Left ventricle myocardium inferior (tissue), 1 donor: ENCODE results near the gene PCBP3. TPM values are rescaled to one million over a fixed set of nuclear protein-coding genes. Genes with fewer than 3 reads are reported as not detected.

Experiments used
- DNase-seq: peaks from one replicate; pipeline ENCODE4 v3.0.0-alpha.2; 2020
- H3K27ac ChIP-seq: fragments of 200-600 bp; replicated peaks from 2 replicates; pipeline ENCODE4 v1.8.0; 2021
- H3K27me3 ChIP-seq: fragments of 200-600 bp; 2 replicates; pipeline ENCODE4 v1.8.0; 2021; ENCODE audit warnings: low read depth
- H3K36me3 ChIP-seq: fragments of 200-600 bp; 2 replicates; pipeline ENCODE4 v1.8.0; 2021
- H3K4me1 ChIP-seq: fragments of 200-600 bp; 2 replicates; pipeline ENCODE4 v1.8.0; 2021
- H3K4me3 ChIP-seq: fragments of 200-600 bp; 2 replicates; pipeline ENCODE4 v1.8.0; 2021; ENCODE audit warnings: mild to moderate bottlenecking, moderate library complexity
- H3K9me3 ChIP-seq: fragments of 200-600 bp; replicated peaks from 2 replicates; pipeline ENCODE4 v1.8.0; 2021
- intact Hi-C: fragments of 100-400 bp; cut with micrococcal nuclease; formaldehyde crosslinking; loops from one replicate; pipeline ENCODE4 v1.11.0; 2022
- total RNA-seq: library from RNA; stranded (reverse); fragmentation: NEBNext Ultra II Directional; extraction: Animal tissue kit (Norgen Biotek cat#: 25700); gene quantifications from one replicate; pipeline ENCODE4 v1.2.1, GENCODE V29; 2021
- TF ChIP-seq, protein P1 (sequence below): fragments of 200-600 bp; IDR thresholded peaks from 2 replicates; pipeline ENCODE4 v1.8.0; 2021; ENCODE audit warnings: antibody characterized with exemption, mild to moderate bottlenecking, borderline replicate concordance
- donor health status: DM: no; HTN: yes; CAD: no; lungs with severe emphysema.

Gene PCBP3
- total RNA-seq, 1 donor from 2014 or later: 2.9 TPM

DNA sequence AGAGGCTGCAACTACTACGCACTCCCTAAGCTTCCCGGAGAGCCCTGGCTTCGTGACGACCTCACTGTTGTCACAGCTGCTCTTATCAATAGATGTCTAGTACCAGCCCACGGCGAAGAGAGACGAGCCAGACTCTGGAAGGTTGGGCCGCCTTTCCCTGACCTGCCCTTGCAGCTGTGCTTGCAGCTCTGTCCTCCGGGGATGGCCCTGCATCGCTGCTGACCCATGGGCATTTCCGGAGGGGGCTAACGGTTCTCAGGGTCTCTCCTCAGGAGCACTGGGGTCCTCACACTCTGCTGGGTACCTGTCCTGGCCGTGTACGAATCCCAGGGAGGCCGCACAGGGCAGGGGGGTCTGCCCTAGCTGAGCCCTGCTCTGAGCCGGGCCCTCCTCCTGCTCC, 244.3 kb downstream of the PCBP3 start:
- peak; percentile 53 for DNase-seq
- Histone ChIP-seq H3K4me1 (peaks cover 27% of the 10 kb centered on the region), H3K36me3 (no peaks in the 10 kb centered on the region), H3K4me3 (no peak overlapping the region), H3K27me3 (peaks cover 7% of the 10 kb centered on the region), H3K27ac (peak overlapping the region; percentile 66), H3K9me3 (no peaks in the 10 kb centered on the region)
- intact Hi-C loops: no loop called here
- TF ChIP-seq, protein P1, sequence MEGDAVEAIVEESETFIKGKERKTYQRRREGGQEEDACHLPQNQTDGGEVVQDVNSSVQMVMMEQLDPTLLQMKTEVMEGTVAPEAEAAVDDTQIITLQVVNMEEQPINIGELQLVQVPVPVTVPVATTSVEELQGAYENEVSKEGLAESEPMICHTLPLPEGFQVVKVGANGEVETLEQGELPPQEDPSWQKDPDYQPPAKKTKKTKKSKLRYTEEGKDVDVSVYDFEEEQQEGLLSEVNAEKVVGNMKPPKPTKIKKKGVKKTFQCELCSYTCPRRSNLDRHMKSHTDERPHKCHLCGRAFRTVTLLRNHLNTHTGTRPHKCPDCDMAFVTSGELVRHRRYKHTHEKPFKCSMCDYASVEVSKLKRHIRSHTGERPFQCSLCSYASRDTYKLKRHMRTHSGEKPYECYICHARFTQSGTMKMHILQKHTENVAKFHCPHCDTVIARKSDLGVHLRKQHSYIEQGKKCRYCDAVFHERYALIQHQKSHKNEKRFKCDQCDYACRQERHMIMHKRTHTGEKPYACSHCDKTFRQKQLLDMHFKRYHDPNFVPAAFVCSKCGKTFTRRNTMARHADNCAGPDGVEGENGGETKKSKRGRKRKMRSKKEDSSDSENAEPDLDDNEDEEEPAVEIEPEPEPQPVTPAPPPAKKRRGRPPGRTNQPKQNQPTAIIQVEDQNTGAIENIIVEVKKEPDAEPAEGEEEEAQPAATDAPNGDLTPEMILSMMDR: no peak

DNA sequence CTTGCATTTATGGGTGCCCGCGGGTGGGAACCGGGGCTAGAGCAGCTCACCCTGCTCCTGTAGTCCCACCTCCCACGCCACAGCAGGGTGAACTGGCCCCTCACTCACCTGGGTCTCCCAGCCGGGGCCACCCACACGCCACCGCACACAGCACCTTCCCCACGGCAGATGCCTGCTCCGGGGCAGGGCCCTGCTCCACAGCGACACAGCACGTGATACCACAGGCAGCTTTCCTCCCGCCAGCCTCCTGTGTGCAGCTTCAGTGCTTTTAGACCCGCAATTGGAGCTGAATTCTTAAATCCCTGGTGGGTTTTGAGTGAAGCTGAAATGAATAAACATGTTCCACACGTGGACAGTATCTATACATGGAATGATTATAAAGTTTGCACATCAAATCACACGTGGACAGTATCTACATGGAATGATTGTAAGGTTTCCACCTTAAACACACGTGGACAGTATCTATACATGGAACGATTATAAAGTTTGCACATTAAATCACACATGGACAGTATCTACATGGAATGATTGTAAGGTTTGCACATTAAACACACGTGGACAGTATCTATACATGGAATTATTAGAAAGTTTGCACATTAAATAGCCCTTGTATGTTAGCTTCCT, 245.0 kb downstream of the PCBP3 start:
- H3K27me3 ChIP-seq: peaks cover 7% of the 10 kb centered on the region
- no peaks in the 10 kb centered on the region for H3K9me3 ChIP-seq
- H3K4me3 ChIP-seq: no peak overlapping the region
- H3K36me3 ChIP-seq: no peaks in the 10 kb centered on the region
- peaks cover 29% of the 10 kb centered on the region for H3K4me1 ChIP-seq
- no peak for DNase-seq
- peak overlapping the region; percentile 66 for H3K27ac ChIP-seq
- TF ChIP-seq, protein P1: no peak
- intact Hi-C loops: no loop called here

DNA sequence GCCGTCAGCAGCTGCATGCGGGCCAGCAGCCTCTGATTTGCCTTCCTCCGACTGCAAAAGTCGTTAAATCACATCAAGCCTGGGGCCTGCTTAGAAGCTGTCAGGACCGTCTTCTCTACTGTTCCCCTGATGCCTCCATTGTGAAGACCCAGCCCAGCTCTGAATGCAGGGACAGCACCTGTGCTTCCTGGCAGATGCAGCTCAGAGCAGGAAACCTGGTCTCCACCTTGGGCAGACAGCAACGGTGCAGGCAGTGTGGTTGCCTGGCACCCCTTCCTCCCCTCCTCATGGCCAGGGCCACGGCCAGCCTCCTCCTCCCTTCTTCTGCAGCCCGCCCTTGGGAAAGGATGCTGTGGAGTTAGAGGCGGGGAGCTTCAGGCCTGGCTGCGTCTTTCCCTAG, 245.7 kb downstream of the PCBP3 start:
- H3K9me3 ChIP-seq: no peaks in the 10 kb centered on the region
- TF ChIP-seq, protein P1: no peak
- H3K4me1 ChIP-seq: peaks cover 37% of the 10 kb centered on the region
- no peak for DNase-seq
- no peak overlapping the region for H3K4me3 ChIP-seq
- intact Hi-C loops: no loop called here
- H3K27me3 ChIP-seq: peaks cover 7% of the 10 kb centered on the region
- H3K27ac ChIP-seq: peak overlapping the region; percentile 25
- H3K36me3 ChIP-seq: no peaks in the 10 kb centered on the region

DNA sequence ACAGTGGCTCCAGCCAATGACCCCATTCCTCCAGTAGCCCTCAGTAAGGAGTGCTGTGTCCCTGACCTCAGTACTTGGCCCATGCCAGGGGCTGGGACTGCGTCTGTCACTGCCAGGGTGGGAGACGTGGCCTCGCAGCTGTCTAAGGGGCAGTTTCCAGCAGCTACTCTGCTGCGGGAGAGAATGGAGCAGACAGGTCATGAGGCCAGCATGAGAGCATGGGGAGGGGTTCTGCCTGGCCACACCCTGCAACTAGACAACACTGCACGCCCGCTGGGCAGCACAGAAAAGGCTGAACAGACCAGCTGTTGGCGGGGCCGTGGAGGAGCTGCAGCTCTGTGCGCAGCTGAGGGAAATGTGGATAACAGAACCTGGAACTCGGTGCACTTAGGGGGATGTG, 246.4 kb downstream of the PCBP3 start:
- peaks cover 7% of the 10 kb centered on the region for H3K27me3 ChIP-seq
- H3K4me1 ChIP-seq: peaks cover 42% of the 10 kb centered on the region
- H3K9me3 ChIP-seq: no peaks in the 10 kb centered on the region
- intact Hi-C loops: no loop called here
- H3K36me3 ChIP-seq: no peaks in the 10 kb centered on the region
- H3K27ac ChIP-seq: peak overlapping the region; percentile 25
- TF ChIP-seq, protein P1: no peak
- peak; percentile 39 for DNase-seq
- no peak overlapping the region for H3K4me3 ChIP-seq

DNA sequence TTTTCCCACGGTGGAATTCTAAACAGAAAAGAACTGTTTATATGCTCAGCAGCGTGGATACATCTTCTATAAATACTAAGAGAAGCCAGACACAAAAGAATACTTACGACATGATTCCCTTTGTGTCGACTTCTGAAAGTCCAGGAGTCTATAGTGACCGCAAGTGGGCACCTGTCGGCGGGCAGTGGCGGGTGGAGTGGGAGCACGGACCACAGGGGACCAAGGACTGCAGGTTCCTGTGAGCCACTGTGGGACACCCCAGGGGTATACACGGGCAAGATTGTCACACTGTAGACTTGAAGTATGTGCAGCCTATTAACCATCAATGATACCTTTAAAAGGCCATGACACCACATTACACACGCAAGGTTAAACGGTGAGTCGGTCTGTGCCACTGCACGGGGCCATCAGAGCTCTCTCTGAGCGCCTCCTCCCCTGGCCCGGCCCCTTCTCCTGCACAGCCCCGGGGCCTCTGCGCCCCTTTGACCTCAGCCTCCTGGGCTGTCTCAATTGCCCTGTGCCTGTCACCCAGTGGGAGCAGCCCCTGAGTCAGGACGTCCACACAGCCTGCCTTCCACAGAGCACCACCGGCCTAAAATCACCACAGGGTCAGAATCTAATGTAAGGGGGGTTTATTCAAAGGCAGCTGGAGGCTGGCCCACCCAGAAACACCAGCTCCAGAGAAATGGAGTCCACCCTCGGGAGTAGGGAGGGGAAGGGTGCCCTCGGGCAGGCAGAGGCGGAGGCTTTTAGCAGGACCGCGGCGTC, 248.0 kb downstream of the PCBP3 start:
- DNase-seq: no peak
- H3K4me1 ChIP-seq: peaks cover 41% of the 10 kb centered on the region

More for the DNA sequence above, 248.0 kb downstream of the PCBP3 start:
- intact Hi-C loops: no loop called here
- Histone ChIP-seq H3K4me3 (peak overlapping the region; percentile 33), H3K36me3 (no peaks in the 10 kb centered on the region), H3K27ac (no peak overlapping the region), H3K9me3 (no peaks in the 10 kb centered on the region), H3K27me3 (peaks cover 7% of the 10 kb centered on the region)
- TF ChIP-seq, protein P1: no peak
